ENCODE data around the gene POLD1. TPM values are rescaled to one million over a fixed set of nuclear protein-coding genes. Genes with fewer than 3 reads are reported as not detected.
A peak's percentile ranks its signal among the peaks of the same experiment; 100 is the strongest.

POLD1 gene
- total and polyA plus RNA-seq, 2 of the 13 experiments (the other 11 are each of a cell fraction or from before 2014, with no cell fraction given), result 17.4 to 54.0 TPM

- 21% methylated on average over 17 of the region's 18 CpGs for WGBS (ENCODE audit: low lambda C conversion rate)
- H3K27me3 ChIP-seq (ENCODE audit: control insufficient read depth in 1 of 2, insufficient read depth in 2 of 2, low read length in 2 of 2), result no peaks in the 10 kb centered on the region; a peak in 1 of 5 replicates
- intact Hi-C loops (cut with micrococcal nuclease; ENCODE audit: unreplicated experiment), result no loop called here
- ATAC-seq, result no peak
- H3K36me3 ChIP-seq (replicated peaks in 1 of 2; ENCODE audit: control insufficient read depth in 1 of 2, insufficient read depth in 2 of 2, low read length in 2 of 2), result no peaks in the 10 kb centered on the region
- POLR2A ChIA-PET, result no interaction called here
- no peak overlapping the region for H3K9ac ChIP-seq (ENCODE audit: insufficient read depth, low read depth, low read length)
- H3K4me2 ChIP-seq (ENCODE audit: low read depth, low read length), result peak overlapping the region; percentile 42
- CTCF ChIA-PET (ENCODE audit: low intra/inter-chr PET ratio, low total read pairs), result no interaction called here
- peaks cover 19% of the 10 kb centered on the region for H3K4me1 ChIP-seq (ENCODE audit: insufficient read depth, low read length)
- no TSS peak for BruUV-seq (replicated peaks)
- H3K4me3 ChIP-seq (replicated peaks in 1 of 3; ENCODE audit: insufficient read depth in 1 of 3, low read depth in 2 of 3, low read length in 3 of 3), result no peak overlapping the region
- H2AFZ ChIP-seq (ENCODE audit: low read length), result no peak overlapping the region
- no peaks in the 10 kb centered on the region for H4K20me1 ChIP-seq (ENCODE audit: insufficient read depth, low read length)
- no peak overlapping the region for H3K27ac ChIP-seq (ENCODE audit: extremely low read length, insufficient read depth, low read length)
- in situ Hi-C loops (cut with HindIII; ENCODE audit: extremely low pct_ligation_motif_present, low pct_unique_long_range_greater_than_20kb), result no loop called here
- H3K79me2 ChIP-seq (ENCODE audit: insufficient read depth, low read length), result no peaks in the 10 kb centered on the region
- FAIRE-seq, result no peak
- H3K9me3 ChIP-seq (ENCODE audit: low read length), result no peaks in the 10 kb centered on the region
- DNase-seq (ENCODE audit: low spot score), result no peak
- TF ChIP-seq ZNF768 (CRISPR knock-in tag; IDR thresholded peaks at IDR 0.05) (peak; percentile 83; the same call in 1 of the 2 replicates), ZBTB37 (CRISPR knock-in tag; IDR thresholded peaks at IDR 0.05) (no peak), ZNF121 (CRISPR knock-in tag; IDR thresholded peaks at IDR 0.05) (peak; percentile 53; the same call in 1 of the 2 replicates), NONO (IDR thresholded peaks at IDR 0.05) (no peak), NONO (CRISPR knock-in tag; conservative IDR thresholded peaks at IDR 0.05) (0 out of 2 replicates have a peak, but pooled peaks have one; percentile 9), THAP11 (CRISPR knock-in tag; IDR thresholded peaks at IDR 0.05) (no peak), FLYWCH1 (CRISPR knock-in tag; IDR thresholded peaks at IDR 0.05) (no peak), HOMEZ (CRISPR knock-in tag; IDR thresholded peaks at IDR 0.05; ENCODE audit: low read depth) (no peak), ZMYM3 (CRISPR knock-in tag; IDR thresholded peaks at IDR 0.05) (0 out of 2 replicates have a peak, but pooled peaks have one; percentile 16), HINFP (CRISPR knock-in tag; IDR thresholded peaks at IDR 0.05; ENCODE audit: low read depth) (no peak), KAT2B (IDR thresholded peaks at IDR 0.05; ENCODE audit: borderline replicate concordance, low read depth, low read length) (no peak), ZNF709 (CRISPR knock-in tag; IDR thresholded peaks at IDR 0.05) (no peak), ZFP1 (CRISPR knock-in tag; IDR thresholded peaks at IDR 0.05) (no peak), PRDM15 (CRISPR knock-in tag; IDR thresholded peaks at IDR 0.05) (no peak), ZNF629 (CRISPR knock-in tag; conservative IDR thresholded peaks at IDR 0.05) (peak; percentile 85), RORA (CRISPR knock-in tag; IDR thresholded peaks at IDR 0.05) (no peak), ZNF367 (CRISPR knock-in tag; IDR thresholded peaks at IDR 0.05; ENCODE audit: borderline replicate concordance) (no peak)
Measured at GRCh38 chr19:50422397-50423278, 38.5 kb downstream of the POLD1 start.

Measured in HepG2 (cell line).